OCI-LY7 (cell line): ENCODE data around the gene HMOX1. TPM values are rescaled to one million over a fixed set of nuclear protein-coding genes. Genes with fewer than 3 reads are reported as not detected.

Experiments used
- BruUV-seq: library from RNA; stranded (reverse); fragments of 400-500 nt; replicated peaks from 2 replicates; lab custom pipeline; 2021; lab: Mats Ljungman, UMichigan
- CTCF ChIA-PET: fragments of 300-600 bp; sonication (Branson Sonifier 250); formaldehyde crosslinking; loops from one replicate; lab custom pipeline; 2022; ENCODE audit warnings: antibody characterized with exemption; ENCODE audit not compliant: unreplicated experiment; lab: Charles Lee
- POLR2A ChIA-PET: fragments of 300-600 bp; sonication (Branson Sonifier 250); formaldehyde crosslinking; loops from one replicate; lab custom pipeline; 2022; ENCODE audit warnings: antibody characterized with exemption; lab: Charles Lee
- DNase-seq: peaks from one replicate; pipeline ENCODE4 v3.0.0-alpha.2; 2015; ENCODE audit warnings: low spot score
- H2AFZ ChIP-seq: fragments of 200-600 bp; sonication (generic), shearing (Covaris generic); 2 replicates; pipeline ENCODE4 v1.6.1; 2014; ENCODE audit warnings: mild to moderate bottlenecking, antibody characterized with exemption, low read length, moderate library complexity
- H3K27ac ChIP-seq: fragments of 200-600 bp; sonication (generic); 2 replicates; pipeline ENCODE4 v1.5.1; 2014; ENCODE audit warnings: mixed run types, low read depth, mild to moderate bottlenecking, moderate library complexity, low read length, inconsistent platforms; ENCODE audit not compliant: poor library complexity, severe bottlenecking
- H3K36me3 ChIP-seq: fragments of 200-600 bp; sonication (generic); 2 replicates; pipeline ENCODE4 v1.6.1; 2014; ENCODE audit warnings: mild to moderate bottlenecking, antibody characterized with exemption, low read length, moderate library complexity, mixed read lengths; ENCODE audit not compliant: insufficient read depth
- H3K4me1 ChIP-seq: fragments of 200-600 bp; sonication (generic); 2 replicates; pipeline ENCODE4 v1.5.1; 2014; ENCODE audit warnings: mild to moderate bottlenecking, low read length; ENCODE audit not compliant: insufficient read depth, poor library complexity, severe bottlenecking
- H3K4me2 ChIP-seq: fragments of 200-600 bp; sonication (generic); 2 replicates; pipeline ENCODE4 v1.6.1; 2014; ENCODE audit warnings: mild to moderate bottlenecking, low read length
- H3K4me3 ChIP-seq: fragments of 200-600 bp; sonication (generic); 2 replicates; pipeline ENCODE4 v1.5.1; 2014; ENCODE audit warnings: mild to moderate bottlenecking, low read depth, low read length; ENCODE audit not compliant: poor library complexity, severe bottlenecking
- H3K79me2 ChIP-seq: fragments of 200-600 bp; sonication (generic); 2 replicates; pipeline ENCODE4 v1.6.1; 2016; ENCODE audit warnings: low read depth, mild to moderate bottlenecking, low read length, moderate library complexity, mixed read lengths; ENCODE audit not compliant: insufficient read depth
- H3K9me2 ChIP-seq: fragments of 200-600 bp; sonication (generic); 2 replicates; pipeline ENCODE4 v1.6.1; 2016; ENCODE audit warnings: mild to moderate bottlenecking, low read length, mixed read lengths; ENCODE audit not compliant: insufficient read depth
- H3K9me3 ChIP-seq: fragments of 200-600 bp; sonication (generic); 2 replicates; pipeline ENCODE4 v1.6.1; 2014; ENCODE audit warnings: mild to moderate bottlenecking, mixed run types, low read length, mixed read lengths
- H4K20me1 ChIP-seq: fragments of 200-600 bp; sonication (generic); 2 replicates; pipeline ENCODE4 v1.6.1; 2014; ENCODE audit warnings: mild to moderate bottlenecking, antibody characterized with exemption, low read length, moderate library complexity, mixed read lengths; ENCODE audit not compliant: insufficient read depth
- EZH2phosphoT487 ChIP-seq: fragments of 200-600 bp; sonication (generic); IDR thresholded peaks from 2 replicates; pipeline ENCODE4 v1.6.1; 2018; ENCODE audit warnings: low read depth, borderline replicate concordance, mild to moderate bottlenecking, mixed run types, antibody characterized with exemption, low read length, moderate library complexity, mixed read lengths
- intact Hi-C: fragments of 100-400 bp; cut with micrococcal nuclease; formaldehyde crosslinking; loops from one replicate; pipeline ENCODE4 v1.10.0; 2022; ENCODE audit not compliant: unreplicated experiment
- microRNA-seq: library from miRNA; unstranded; fragments of <30 nt; microRNA quantifications from one replicate; pipeline ENCODE4 v1.2.0, GENCODE V29; 2022; ENCODE audit warnings: borderline replicate concordance
- small RNA-seq: library from RNA; depleted of rRNA; stranded (forward); fragments of <200 nt; gene quantifications from one replicate; pipeline ENCODE3, GENCODE V24; 2014
- total RNA-seq, 2 experiments: library from RNA; depleted of rRNA in 1 of 2; stranded (reverse); fragments of >200 nt in 1 of 2; shearing (Covaris generic) in 1 of 2; gene quantifications; 2 replicates each; pipeline ENCODE4 v1.2.3, GENCODE V29; 2014 to 2022
- TF ChIP-seq, protein P1 (sequence below): fragments of 200-600 bp; sonication (generic); conservative IDR thresholded peaks from 2 replicates; pipeline ENCODE4 v1.5.1; 2014; ENCODE audit warnings: mild to moderate bottlenecking, antibody characterized with exemption, low read length, moderate library complexity, mixed read lengths

Gene HMOX1
- total RNA-seq, 2 experiments from 2014 or later, result 2.2 to 13.9 TPM

DNA sequence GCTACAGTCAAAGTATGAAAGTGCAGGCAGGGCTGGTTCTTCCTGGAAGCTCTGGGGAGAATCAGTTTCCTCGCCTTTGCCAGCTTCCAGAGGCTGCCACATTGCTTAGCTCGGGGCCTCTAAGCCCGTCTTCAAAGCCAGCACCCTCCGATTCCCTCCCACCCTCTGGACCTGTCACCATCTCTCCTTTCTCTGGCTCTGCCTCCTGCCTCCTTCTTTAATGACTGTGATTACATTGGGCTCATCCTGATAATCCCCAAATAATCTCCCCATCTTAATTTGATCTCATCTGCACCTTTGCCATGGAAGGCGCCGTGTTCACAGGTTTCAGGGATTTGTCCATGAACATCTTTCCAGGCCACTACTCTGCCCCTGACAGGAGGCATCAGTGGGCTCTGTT lies 61.6 kb downstream of the HMOX1 start:
- intact Hi-C loops, result no loop called here
- DNase-seq, result no peak
- Histone ChIP-seq H3K4me2 (no peak overlapping the region), H3K4me1 (no peaks in the 10 kb centered on the region), H3K79me2 (no peaks in the 10 kb centered on the region), H3K9me2 (no peaks in the 10 kb centered on the region), H2AFZ (no peak overlapping the region), H3K4me3 (no peak overlapping the region), H3K9me3 (no peaks in the 10 kb centered on the region), H3K36me3 (peaks cover 68% of the 10 kb centered on the region), H3K27ac (no peak overlapping the region), H4K20me1 (no peaks in the 10 kb centered on the region)
- no TSS peak for BruUV-seq
- TF ChIP-seq, protein P1, sequence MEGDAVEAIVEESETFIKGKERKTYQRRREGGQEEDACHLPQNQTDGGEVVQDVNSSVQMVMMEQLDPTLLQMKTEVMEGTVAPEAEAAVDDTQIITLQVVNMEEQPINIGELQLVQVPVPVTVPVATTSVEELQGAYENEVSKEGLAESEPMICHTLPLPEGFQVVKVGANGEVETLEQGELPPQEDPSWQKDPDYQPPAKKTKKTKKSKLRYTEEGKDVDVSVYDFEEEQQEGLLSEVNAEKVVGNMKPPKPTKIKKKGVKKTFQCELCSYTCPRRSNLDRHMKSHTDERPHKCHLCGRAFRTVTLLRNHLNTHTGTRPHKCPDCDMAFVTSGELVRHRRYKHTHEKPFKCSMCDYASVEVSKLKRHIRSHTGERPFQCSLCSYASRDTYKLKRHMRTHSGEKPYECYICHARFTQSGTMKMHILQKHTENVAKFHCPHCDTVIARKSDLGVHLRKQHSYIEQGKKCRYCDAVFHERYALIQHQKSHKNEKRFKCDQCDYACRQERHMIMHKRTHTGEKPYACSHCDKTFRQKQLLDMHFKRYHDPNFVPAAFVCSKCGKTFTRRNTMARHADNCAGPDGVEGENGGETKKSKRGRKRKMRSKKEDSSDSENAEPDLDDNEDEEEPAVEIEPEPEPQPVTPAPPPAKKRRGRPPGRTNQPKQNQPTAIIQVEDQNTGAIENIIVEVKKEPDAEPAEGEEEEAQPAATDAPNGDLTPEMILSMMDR, result no peak
- TF ChIP-seq EZH2phosphoT487, result no peak
- POLR2A ChIA-PET, result no interaction called here
- CTCF ChIA-PET, result no interaction called here

DNA sequence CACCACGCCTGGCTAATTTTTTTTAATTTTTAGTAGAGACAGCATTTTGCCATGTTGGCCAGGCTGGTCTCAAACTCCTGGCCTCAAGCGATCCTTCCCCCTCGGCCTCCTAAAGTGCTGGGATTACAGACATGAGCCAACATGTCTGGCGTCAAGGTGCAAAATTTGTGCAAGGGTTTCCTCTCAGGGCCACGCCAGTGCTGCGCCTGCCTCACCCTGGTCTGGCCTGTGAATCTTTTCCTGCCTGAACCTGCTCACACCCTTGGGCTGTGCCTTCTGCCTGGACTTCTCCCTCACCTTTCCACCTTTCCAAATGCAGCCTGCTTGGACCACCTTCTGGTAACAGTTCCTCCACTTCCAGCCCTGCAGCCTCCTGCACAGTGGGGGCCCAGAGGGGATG lies 62.4 kb downstream of the HMOX1 start:
- ChIA-PET POLR2A (no interaction called here), CTCF (no interaction called here)
- no peak for DNase-seq
- no peak overlapping the region for H3K4me3 ChIP-seq
- no TSS peak for BruUV-seq
- no peaks in the 10 kb centered on the region for H3K9me2 ChIP-seq
- intact Hi-C loops, result no loop called here
- peaks cover 70% of the 10 kb centered on the region for H3K36me3 ChIP-seq
- H4K20me1 ChIP-seq, result no peaks in the 10 kb centered on the region
- no peaks in the 10 kb centered on the region for H3K79me2 ChIP-seq
- TF ChIP-seq, protein P1, result no peak
- no peak for TF ChIP-seq EZH2phosphoT487
- H3K27ac ChIP-seq, result no peak overlapping the region
- no peaks in the 10 kb centered on the region for H3K9me3 ChIP-seq
- no peak overlapping the region for H2AFZ ChIP-seq
- H3K4me2 ChIP-seq, result no peak overlapping the region
- H3K4me1 ChIP-seq, result no peaks in the 10 kb centered on the region

Small RNA genes lying within 50 kb of the gene (microRNA-seq; reads per million reads assigned to microRNA genes)
- gene MIR3909, result 31.8 reads per million, percentile 38 among the genes with 10 or more reads in this experiment
- gene MIR6069, result not detected

Small RNA genes lying within 50 kb of the gene (small RNA-seq; reads per million reads assigned to genes)
- gene MIR3909 (not detected), gene MIR6069 (not detected)

Other genes with a start within 250 kb of the HMOX1 start
- 25.0 and 25.2 TPM in 2 replicates for gene HMGXB4, start 123.6 kb upstream of the HMOX1 start, total RNA-seq (2014; rRNA removed; shearing (Covaris generic))
- gene HMGXB4, start 123.6 kb upstream of the HMOX1 start, total RNA-seq (2022), result 46.9 and 50.2 TPM in 2 replicates
- 14.6 and 22.7 TPM in 2 replicates for gene TOM1, start 81.2 kb upstream of the HMOX1 start, total RNA-seq (2014; rRNA removed; shearing (Covaris generic))
- gene TOM1, start 81.2 kb upstream of the HMOX1 start, total RNA-seq (2022), result 24.4 and 30.6 TPM in 2 replicates
- 178 and 242 TPM in 2 replicates for gene MCM5, start 19.0 kb downstream of the HMOX1 start, total RNA-seq (2014; rRNA removed; shearing (Covaris generic))
- 360 TPM in 2 replicates for gene MCM5, start 19.0 kb downstream of the HMOX1 start, total RNA-seq (2022)
- 0.19 TPM in 1 of 2 replicates, not detected in the other for gene RASD2, start 159.7 kb downstream of the HMOX1 start, total RNA-seq (2014; rRNA removed; shearing (Covaris generic))
- 0.11 TPM in 1 of 2 replicates, not detected in the other for gene RASD2, start 159.7 kb downstream of the HMOX1 start, total RNA-seq (2022)
- gene MB, start 236.2 kb downstream of the HMOX1 start, total RNA-seq (2014; rRNA removed; shearing (Covaris generic)), result not detected in 2 replicates
- gene MB, start 236.2 kb downstream of the HMOX1 start, total RNA-seq (2022), result not detected in 2 replicates